Inflammatory macrophage (primary cell): ENCODE measurements around the gene RPS16.
"Not testable (repeated sequence)": the region's sequence is repeated elsewhere in the genome, so short reads cannot be mapped to it uniquely, and the experiment has no call there.

Experiments used
- DNase-seq, 2 donors: peaks; one replicate each; pipeline ENCODE4 v3.0.0-alpha.2; 2020 to 2022
- total RNA-seq, 18 experiments: gene quantifications; one replicate each; lab custom pipeline; 2026; ENCODE audit warnings: mixed read lengths in 6 of 18, inconsistent platforms in 2 of 18; lab: John Stamatoyannopoulos, UW

Gene RPS16
- total RNA-seq: 11.0 to 145 (median 68.4) reads per million in 18 experiments

- peak; percentile 99 to 100 for DNase-seq
Observed at GRCh38 chr19:39435499-39436349, at the start of gene RPS16. Gene RPS16, minus strand, starts transcription at chr19:39435949. Its CDS starts 54 bp downstream, at chr19:39435895.

GRCh38 chr19:39483141-39483540 lies 47.4 kb upstream of the RPS16 start:
- no peak for DNase-seq

GRCh38 chr19:39481676-39482075 lies 45.9 kb upstream of the RPS16 start:
- no peak for DNase-seq

- peak in 1 of 2 donors; percentile 3 for DNase-seq
Observed at GRCh38 chr19:39481229-39481545, 45.4 kb upstream of the RPS16 start.

GRCh38 chr19:39480337-39481228 lies 44.8 kb upstream of the RPS16 start, which contains the start of gene TIMM50:
Gene TIMM50, plus strand, starts transcription at chr19:39480838. Its CDS starts 16 bp downstream, at chr19:39480854.
- DNase-seq: peak; percentile 95 to 98

GRCh38 chr19:39479916-39480315 lies 44.2 kb upstream of the RPS16 start:
- peak; percentile 12 to 29 for DNase-seq

- not testable (repeated sequence) for DNase-seq
Observed at GRCh38 chr19:39479319-39479801, 43.6 kb upstream of the RPS16 start.

GRCh38 chr19:39475748-39476147 lies 40.0 kb upstream of the RPS16 start:
- DNase-seq: no peak

- peak; percentile 27 to 32 for DNase-seq
Observed at GRCh38 chr19:39474139-39474620, 38.4 kb upstream of the RPS16 start.

GRCh38 chr19:39473443-39473960 lies 37.8 kb upstream of the RPS16 start:
- DNase-seq: no peak

- DNase-seq: no peak
Observed at GRCh38 chr19:39472746-39473442, 37.1 kb upstream of the RPS16 start.

- DNase-seq: peak in 1 of 2 donors; percentile 5
Observed at GRCh38 chr19:39471756-39472536, 36.2 kb upstream of the RPS16 start.

GRCh38 chr19:39470724-39471339 lies 35.1 kb upstream of the RPS16 start:
- DNase-seq: no peak

GRCh38 chr19:39469567-39469966 lies 33.8 kb upstream of the RPS16 start:
- no peak for DNase-seq

GRCh38 chr19:39469036-39469435 lies 33.3 kb upstream of the RPS16 start:
- DNase-seq: no peak

GRCh38 chr19:39467941-39468340 lies 32.2 kb upstream of the RPS16 start:
- DNase-seq: no peak

GRCh38 chr19:39465956-39466747 lies 30.4 kb upstream of the RPS16 start:
- no peak for DNase-seq

GRCh38 chr19:39463403-39463802 lies 27.7 kb upstream of the RPS16 start:
- no peak for DNase-seq

GRCh38 chr19:39451257-39451656 lies 15.5 kb upstream of the RPS16 start:
- DNase-seq: not testable (repeated sequence)
